Dendritic cell treated with granulocyte-macrophage colony-stimulating factor and Interleukin-4, amounts not matched to agents 40 ng/mL and 50 ng/mL, for 4 days (primary cell): ENCODE measurements around the gene ADIPOR2.

Source experiments
- H3K27ac Mint-ChIP-seq: one replicate; pipeline ENCODE4 v1.8.0; 2022; ENCODE audit warnings: mild to moderate bottlenecking, mixed read lengths
- H3K27me3 Mint-ChIP-seq: one replicate; pipeline ENCODE4 v1.8.0; 2022; ENCODE audit warnings: mild to moderate bottlenecking, mixed read lengths
- H3K36me3 Mint-ChIP-seq: one replicate; pipeline ENCODE4 v1.8.0; 2022; ENCODE audit warnings: low read depth, mixed read lengths
- H3K4me1 Mint-ChIP-seq: one replicate; pipeline ENCODE4 v1.8.0; 2022; ENCODE audit warnings: low read depth, mixed read lengths
- H3K4me3 Mint-ChIP-seq: one replicate; pipeline ENCODE4 v1.8.0; 2022; ENCODE audit warnings: mild to moderate bottlenecking, moderate library complexity, mixed read lengths
- H3K9me3 Mint-ChIP-seq: one replicate; pipeline ENCODE4 v1.8.0; 2022; ENCODE audit warnings: mixed read lengths
- intact Hi-C: fragments of 100-400 bp; cut with micrococcal nuclease; formaldehyde crosslinking; loops from one replicate; pipeline ENCODE4 v1.15.0; 2022

The ADIPOR2 gene

DNA sequence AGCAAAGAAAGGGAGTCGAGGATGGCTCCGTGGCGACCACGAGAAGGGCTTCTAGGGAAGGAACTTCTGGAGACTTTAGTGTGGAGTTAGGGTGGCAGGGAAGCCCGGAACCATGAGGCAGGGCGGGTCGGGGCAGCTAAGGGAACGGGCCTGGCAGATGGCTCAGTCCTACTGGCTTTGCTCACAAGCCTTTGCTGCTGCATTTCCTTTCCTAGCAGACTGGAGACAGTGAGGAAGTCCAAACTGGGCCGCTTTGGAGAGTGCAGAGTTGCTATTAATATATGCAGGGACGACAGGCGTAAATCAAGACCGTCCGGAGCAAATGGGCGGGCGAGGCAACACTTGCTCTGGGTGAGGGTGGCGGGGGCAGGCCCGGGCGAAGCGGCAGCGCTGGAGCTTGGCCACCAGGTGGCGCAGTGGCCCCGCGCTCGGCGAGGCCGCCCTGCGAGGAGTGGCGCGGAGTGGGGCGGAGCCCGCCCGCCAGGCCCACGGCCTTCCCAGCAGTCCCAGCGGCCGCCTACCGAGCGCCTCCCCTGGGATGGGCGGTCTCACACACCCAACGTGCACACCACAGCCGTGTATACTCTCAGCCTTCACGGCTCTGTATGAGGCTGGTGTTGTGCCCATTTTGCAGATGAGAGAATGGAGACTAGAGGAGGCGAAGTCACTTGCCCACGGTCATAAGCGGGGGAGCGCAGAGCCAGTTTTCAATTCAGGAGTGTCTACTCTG is 105.1 kb downstream of the ADIPOR2 start:
- Mint-ChIP-seq H3K27ac (peak overlapping the region; percentile 96), H3K4me1 (peaks cover 38% of the 10 kb centered on the region), H3K27me3 (no peaks in the 10 kb centered on the region), H3K4me3 (peak overlapping the region; percentile 89), H3K36me3 (peaks cover 9% of the 10 kb centered on the region), H3K9me3 (no peaks in the 10 kb centered on the region)
- intact Hi-C loops = loop anchor here (1.0 to 10.0 kb wide), 4 partner anchors 17 to 239 kb away; no protein-coding TSS in a partner anchor

DNA sequence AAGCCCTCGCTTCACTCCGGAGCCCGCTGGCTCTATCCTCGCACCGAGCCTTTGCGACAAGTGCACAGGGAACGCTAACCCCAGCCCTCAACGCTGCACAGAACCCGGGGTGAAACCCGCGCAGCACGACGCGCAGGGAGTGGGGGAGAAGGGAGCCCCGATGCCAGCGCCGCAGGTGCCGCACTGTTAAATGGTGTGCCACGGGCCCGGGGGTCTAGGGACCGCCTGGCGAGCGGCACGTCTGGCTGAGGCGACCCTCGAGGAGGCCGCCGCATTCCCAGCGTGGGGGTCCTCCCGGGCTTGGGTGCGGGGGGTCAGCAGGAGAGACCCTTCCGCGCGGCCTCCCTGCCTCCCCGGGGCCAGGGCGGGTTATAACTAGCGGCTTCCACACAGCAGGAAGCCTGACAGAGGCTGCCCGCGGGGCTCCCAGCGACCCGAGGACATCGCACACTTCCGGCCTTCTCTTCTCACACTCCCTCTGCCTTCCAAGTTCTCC is 105.7 kb downstream of the ADIPOR2 start:
- H3K9me3 Mint-ChIP-seq = no peaks in the 10 kb centered on the region
- intact Hi-C loops = loop anchor here (1.0 to 10.0 kb wide), 4 partner anchors 16 to 238 kb away; no protein-coding TSS in a partner anchor
- H3K27me3 Mint-ChIP-seq = no peaks in the 10 kb centered on the region
- peaks cover 43% of the 10 kb centered on the region for H3K4me1 Mint-ChIP-seq
- peaks cover 9% of the 10 kb centered on the region for H3K36me3 Mint-ChIP-seq
- peak overlapping the region; percentile 96 for H3K27ac Mint-ChIP-seq
- H3K4me3 Mint-ChIP-seq = peak overlapping the region; percentile 89

DNA sequence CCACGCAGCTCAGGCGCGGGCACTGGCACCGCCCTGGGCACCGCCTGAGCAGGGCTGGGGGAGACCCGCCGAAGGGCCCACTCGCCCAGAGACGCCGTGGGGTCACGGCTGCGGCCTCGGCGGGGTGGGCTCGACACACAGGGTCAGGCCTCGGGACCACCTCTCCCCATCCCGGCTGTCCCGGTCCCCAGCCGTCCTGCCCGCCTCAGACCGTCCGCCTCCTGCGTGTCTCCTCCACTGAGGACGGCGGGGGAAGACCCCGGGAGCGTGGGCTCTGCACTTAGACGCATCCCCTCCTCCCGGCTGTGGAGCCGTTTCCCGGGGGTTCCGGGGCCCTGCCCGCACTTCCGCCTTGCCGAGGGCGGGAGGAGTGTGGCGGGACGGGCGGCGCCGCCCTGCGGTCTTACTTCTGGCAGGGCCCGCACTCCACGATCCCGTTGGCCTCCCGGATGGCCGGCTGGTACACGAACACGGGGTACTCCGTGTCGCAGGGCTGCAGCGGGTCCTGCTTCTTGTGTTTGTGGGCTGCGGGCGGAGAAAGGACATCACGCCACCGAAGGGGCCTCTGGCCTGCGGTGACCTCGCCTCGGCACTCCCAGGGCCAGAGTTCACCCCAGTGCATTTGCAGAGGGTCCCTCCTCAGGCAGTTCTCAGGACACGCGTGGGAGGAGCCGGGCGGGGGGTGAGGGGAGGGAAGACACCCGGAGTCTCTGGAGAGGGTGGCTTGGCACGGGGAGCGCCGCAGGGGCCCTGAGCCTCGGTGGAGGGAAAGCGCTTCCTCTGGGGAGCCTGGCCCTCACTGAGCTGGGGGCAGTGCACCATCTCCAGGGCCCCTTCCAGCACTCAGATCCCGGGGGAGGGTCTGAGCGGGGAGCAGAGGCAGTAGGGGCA is 106.4 kb downstream of the ADIPOR2 start:
- H3K4me3 Mint-ChIP-seq = peak overlapping the region; percentile 89
- H3K27me3 Mint-ChIP-seq = no peaks in the 10 kb centered on the region
- H3K9me3 Mint-ChIP-seq = no peaks in the 10 kb centered on the region
- peaks cover 50% of the 10 kb centered on the region for H3K4me1 Mint-ChIP-seq
- intact Hi-C loops = loop anchor here (2.0 to 10.0 kb wide), 3 partner anchors 16 to 238 kb away; no protein-coding TSS in a partner anchor
- H3K27ac Mint-ChIP-seq = peak overlapping the region; percentile 96
- H3K36me3 Mint-ChIP-seq = peaks cover 9% of the 10 kb centered on the region

- Mint-ChIP-seq H3K27ac (peak overlapping the region; percentile 96), H3K36me3 (peaks cover 6% of the 10 kb centered on the region), H3K4me3 (no peak overlapping the region), H3K9me3 (no peaks in the 10 kb centered on the region), H3K4me1 (peaks cover 51% of the 10 kb centered on the region), H3K27me3 (no peaks in the 10 kb centered on the region)
- intact Hi-C loops = loop anchor here (2.0 to 10.0 kb wide), 3 partner anchors 15 to 237 kb away; no protein-coding TSS in a partner anchor
These were observed 107.2 kb downstream of the ADIPOR2 start for GRCh38 chr12:1797991-1798640.

- intact Hi-C loops = loop anchor here (5.0 to 10.0 kb wide), 2 partner anchors 124 to 236 kb away; no protein-coding TSS in a partner anchor
- H3K27me3 Mint-ChIP-seq = no peaks in the 10 kb centered on the region
- H3K27ac Mint-ChIP-seq = peak overlapping the region; percentile 96
These were observed 107.8 kb downstream of the ADIPOR2 start for GRCh38 chr12:1798641-1799020.

DNA sequence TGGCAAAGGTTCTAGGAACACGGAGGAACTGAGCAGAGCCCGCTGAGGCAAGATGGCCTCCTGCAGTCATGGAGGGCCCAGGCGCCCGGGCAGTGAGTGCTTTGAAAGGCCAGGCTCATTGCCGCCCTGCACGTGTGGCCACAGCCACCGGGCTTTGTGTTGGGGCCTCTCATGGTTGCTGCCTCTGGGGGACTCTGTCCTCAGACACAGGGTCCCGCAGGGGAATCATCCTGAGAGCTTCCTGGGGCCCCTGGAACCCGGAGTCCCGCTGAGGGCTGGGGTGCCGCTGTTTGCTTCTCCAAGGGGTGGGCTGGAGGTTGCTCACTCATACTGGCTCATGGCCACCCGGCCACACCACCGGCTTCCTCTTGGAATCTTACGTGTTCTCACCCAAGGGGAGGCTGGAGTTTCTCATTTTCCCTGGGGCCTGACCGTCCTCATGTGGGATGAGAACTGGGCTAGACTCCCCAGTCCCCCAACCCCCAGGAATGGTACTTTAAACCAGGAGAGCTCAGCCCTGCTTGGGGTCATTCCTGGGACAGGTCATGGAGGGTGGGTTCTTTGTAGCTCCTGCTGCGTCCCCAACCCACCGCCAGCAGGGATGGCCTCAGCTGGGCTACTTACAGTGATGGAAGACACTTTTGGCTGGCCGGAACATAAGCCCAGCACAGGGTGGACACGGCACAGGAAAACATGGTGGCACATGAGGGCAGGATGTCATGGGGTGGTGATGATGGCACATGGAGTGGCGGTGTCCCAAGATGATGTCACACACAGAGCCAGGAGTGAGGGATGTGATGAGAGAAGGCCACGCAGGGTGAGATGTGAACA is 108.4 kb downstream of the ADIPOR2 start:
- no peaks in the 10 kb centered on the region for H3K27me3 Mint-ChIP-seq
- no peaks in the 10 kb centered on the region for H3K36me3 Mint-ChIP-seq
- H3K9me3 Mint-ChIP-seq = no peaks in the 10 kb centered on the region
- H3K4me1 Mint-ChIP-seq = peaks cover 51% of the 10 kb centered on the region
- peak overlapping the region; percentile 96 for H3K27ac Mint-ChIP-seq
- intact Hi-C loops = loop anchor here (5.0 to 10.0 kb wide), 2 partner anchors 123 to 236 kb away; no protein-coding TSS in a partner anchor
- no peak overlapping the region for H3K4me3 Mint-ChIP-seq

More at GRCh38 chr12:1798641-1799020, 107.8 kb downstream of the ADIPOR2 start:
- Mint-ChIP-seq H3K9me3 (no peaks in the 10 kb centered on the region), H3K4me3 (no peak overlapping the region), H3K4me1 (peaks cover 51% of the 10 kb centered on the region), H3K36me3 (peaks cover under 1% of the 10 kb centered on the region)

DNA sequence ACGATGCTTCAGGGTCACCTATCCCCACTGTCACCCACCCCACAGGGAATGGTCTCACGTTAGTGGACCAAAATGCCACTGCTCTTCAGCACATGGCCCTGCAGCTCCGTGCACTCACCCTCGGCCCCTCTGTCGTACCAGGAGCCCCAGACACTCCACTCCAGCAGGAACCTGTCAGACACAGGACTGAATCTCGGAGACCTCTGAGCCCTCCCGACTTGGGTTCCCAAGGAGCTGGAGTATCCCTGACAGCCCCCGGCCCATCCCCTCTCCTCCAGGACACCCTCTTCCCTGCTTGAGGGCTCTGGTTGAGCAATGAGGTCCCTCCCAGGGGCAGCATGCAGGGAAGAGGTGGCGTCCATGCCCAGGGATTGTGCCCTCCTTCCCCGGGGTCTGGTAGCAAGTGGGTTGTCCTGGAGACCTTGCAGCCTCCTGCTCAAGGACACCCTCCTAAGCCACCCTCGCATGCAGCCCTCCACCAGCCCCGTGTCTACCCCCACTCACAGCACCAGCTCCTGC is 109.1 kb downstream of the ADIPOR2 start:
- H3K27me3 Mint-ChIP-seq = no peaks in the 10 kb centered on the region
- H3K36me3 Mint-ChIP-seq = no peaks in the 10 kb centered on the region
- H3K4me1 Mint-ChIP-seq = peaks cover 51% of the 10 kb centered on the region
- intact Hi-C loops = loop anchor here (5.0 to 10.0 kb wide), 2 partner anchors 122 to 235 kb away; no protein-coding TSS in a partner anchor
- no peak overlapping the region for H3K4me3 Mint-ChIP-seq
- H3K27ac Mint-ChIP-seq = peak overlapping the region; percentile 1
- no peaks in the 10 kb centered on the region for H3K9me3 Mint-ChIP-seq

DNA sequence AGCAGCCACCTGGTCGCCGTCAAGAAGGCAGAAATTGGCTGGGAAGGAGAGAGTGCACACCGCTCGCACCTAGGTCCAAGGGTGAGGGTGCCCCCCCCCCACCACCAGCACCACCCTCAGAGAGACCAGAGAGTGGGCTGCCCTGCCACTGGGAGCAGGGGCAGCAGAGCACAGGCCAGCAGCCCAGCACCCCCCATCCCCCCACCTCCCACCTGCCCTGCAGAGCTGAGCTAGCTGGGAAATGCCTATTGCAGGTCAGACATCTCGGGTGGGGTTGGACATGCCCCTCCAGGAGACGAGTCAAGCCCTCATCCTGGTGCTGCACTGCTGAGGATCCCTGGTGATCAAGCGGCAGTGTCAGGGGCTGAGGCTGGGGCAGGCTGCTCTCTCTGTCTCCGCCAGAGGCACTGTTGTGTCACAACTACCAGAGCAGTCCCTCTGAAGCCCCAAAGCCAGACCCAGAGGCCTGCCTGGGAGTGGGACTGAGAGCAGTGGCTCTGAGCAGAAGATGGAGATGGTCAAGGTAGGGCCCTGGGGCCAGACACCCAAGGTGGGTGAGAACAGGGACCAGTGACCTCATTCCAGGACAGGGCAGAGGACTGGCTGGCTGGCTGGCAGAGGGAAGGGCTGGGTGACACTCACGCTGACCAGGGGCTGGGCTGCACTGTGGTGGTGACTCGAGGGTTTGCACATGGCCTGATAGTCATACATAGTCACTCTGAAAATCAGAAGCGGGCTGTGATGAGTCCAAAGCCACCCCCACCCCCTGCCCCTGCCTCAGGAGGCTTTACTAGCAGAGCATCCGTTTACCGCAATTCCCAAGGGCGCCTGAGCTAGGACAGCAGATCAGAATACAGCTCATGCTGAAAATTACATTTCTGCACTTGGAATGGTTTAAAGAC is 109.8 kb downstream of the ADIPOR2 start:
- Mint-ChIP-seq H3K36me3 (no peaks in the 10 kb centered on the region), H3K27ac (peak overlapping the region; percentile 1), H3K9me3 (no peaks in the 10 kb centered on the region), H3K27me3 (no peaks in the 10 kb centered on the region), H3K4me1 (peaks cover 48% of the 10 kb centered on the region), H3K4me3 (no peak overlapping the region)
- intact Hi-C loops = no loop called here

GRCh38 chr12:1801303-1801975 is 110.6 kb downstream of the ADIPOR2 start:
- H3K27ac Mint-ChIP-seq = peak overlapping the region; percentile 45

DNA sequence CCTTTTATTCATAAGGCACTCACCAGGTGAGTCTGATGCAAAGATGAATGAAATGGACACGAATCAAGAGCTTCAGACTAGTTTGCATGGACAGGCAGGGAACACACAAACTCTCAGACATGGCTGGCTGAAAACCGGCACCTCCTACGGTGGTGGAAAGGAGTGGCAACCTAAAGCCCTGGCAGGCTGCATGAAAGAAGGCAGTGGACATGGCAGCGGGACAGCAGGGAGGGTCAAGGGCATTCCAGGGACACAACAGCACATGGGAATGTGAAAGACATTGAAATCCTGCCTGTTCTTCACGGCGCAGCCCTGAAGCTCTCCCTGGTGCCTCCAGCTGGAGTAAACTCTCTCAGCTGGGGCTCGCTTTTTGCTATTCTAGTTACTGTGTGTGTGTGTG is 112.9 kb downstream of the ADIPOR2 start:
- H3K27ac Mint-ChIP-seq = no peak overlapping the region
- H3K9me3 Mint-ChIP-seq = no peaks in the 10 kb centered on the region
- H3K36me3 Mint-ChIP-seq = no peaks in the 10 kb centered on the region
- intact Hi-C loops = no loop called here
- H3K27me3 Mint-ChIP-seq = no peaks in the 10 kb centered on the region
- H3K4me1 Mint-ChIP-seq = peaks cover 46% of the 10 kb centered on the region
- no peak overlapping the region for H3K4me3 Mint-ChIP-seq

More at GRCh38 chr12:1801303-1801975, 110.6 kb downstream of the ADIPOR2 start:
- Mint-ChIP-seq H3K36me3 (no peaks in the 10 kb centered on the region), H3K27me3 (no peaks in the 10 kb centered on the region), H3K4me1 (peaks cover 48% of the 10 kb centered on the region), H3K4me3 (no peak overlapping the region), H3K9me3 (no peaks in the 10 kb centered on the region)
- intact Hi-C loops = no loop called here

DNA sequence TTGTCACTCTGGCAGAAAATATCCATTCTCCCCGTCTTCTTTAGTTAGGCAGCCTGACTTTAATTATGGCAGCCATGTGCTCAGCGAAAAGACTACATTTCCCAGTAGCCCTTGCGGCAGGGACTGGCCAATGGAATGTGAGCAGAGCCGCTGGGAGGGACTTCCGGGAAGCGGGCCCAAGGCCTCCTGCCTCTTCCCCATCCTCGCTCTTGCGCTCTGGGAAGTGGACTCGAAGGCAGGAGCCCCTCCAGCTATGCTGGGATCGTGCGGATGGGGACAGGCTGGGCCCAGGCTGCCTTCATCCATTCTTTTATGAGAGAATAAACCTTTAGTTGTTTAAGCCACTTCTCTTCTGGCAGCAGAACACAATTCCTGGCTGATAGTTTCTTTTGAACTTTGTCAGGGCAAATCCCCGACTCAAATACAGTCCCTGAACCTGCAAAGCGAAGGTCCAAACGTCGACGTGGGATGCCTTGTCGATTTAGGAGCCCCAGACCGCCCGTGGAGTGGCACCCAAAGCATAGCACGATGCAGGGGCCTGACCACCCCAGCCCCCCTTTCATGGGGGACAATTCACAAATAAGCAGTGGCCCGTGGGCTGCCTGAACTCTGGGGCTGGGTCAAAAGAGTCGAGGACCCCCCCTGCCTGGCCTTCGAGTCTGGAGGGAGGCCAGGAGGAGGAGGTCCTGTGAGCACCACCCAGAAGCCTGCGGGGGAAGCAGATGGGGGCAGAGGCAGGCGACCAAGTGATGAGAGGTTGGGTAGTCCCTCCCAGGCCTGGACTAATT is 113.9 kb downstream of the ADIPOR2 start:
- Mint-ChIP-seq H3K27ac (peak overlapping the region; percentile 71), H3K27me3 (no peaks in the 10 kb centered on the region), H3K4me1 (peaks cover 54% of the 10 kb centered on the region), H3K36me3 (no peaks in the 10 kb centered on the region), H3K4me3 (no peak overlapping the region), H3K9me3 (no peaks in the 10 kb centered on the region)
- intact Hi-C loops = no loop called here
